Right atrium auricular region (tissue), 2 donors: Measurements from ENCODE around the gene C9. TPM values are rescaled to one million over a fixed set of nuclear protein-coding genes. Genes with fewer than 3 reads are reported as not detected.
A peak's percentile ranks its signal among the peaks of the same experiment; 100 is the strongest.

Experiments used
- DNase-seq: peaks from one replicate; pipeline ENCODE4 v3.0.0-alpha.2; 2019; ENCODE audit warnings: low spot score
- H3K27ac ChIP-seq, 2 donors: fragments of 200-600 bp; sonication (generic); 1 replicate in 1 of 2; 2 replicates in 1 of 2; pipeline ENCODE4 v1.5.1; 2016 to 2019
- H3K27me3 ChIP-seq, 2 donors: fragments of 200-600 bp; sonication (generic); one replicate each; pipeline versions ENCODE4 v1.5.1 to v1.6.0; 2017 to 2019
- H3K36me3 ChIP-seq: fragments of 200-600 bp; sonication (generic); one replicate; pipeline ENCODE4 v1.5.1; 2016
- H3K4me1 ChIP-seq, 2 donors: fragments of 200-600 bp; sonication (generic); one replicate each; pipeline versions ENCODE4 v1.5.1 to v1.6.0; 2017 to 2019
- H3K4me3 ChIP-seq, 2 donors: fragments of 200-600 bp; sonication (generic); 1 replicate in 1 of 2; 2 replicates in 1 of 2; pipeline ENCODE4 v1.5.1; 2017 to 2019; ENCODE audit warnings: mild to moderate bottlenecking in 1 of 2, moderate library complexity in 1 of 2
- H3K9me3 ChIP-seq, 2 donors: fragments of 200-600 bp; sonication (generic); one replicate each; pipeline ENCODE4 v1.5.1; 2019
- total RNA-seq, 2 donors: library from RNA; depleted of rRNA; stranded (reverse); fragments of >200 nt; gene quantifications; one replicate each; pipeline ENCODE4 v1.1.0, GENCODE V29; 2016
- TF ChIP-seq, protein P1 (sequence below), 2 donors: fragments of 200-600 bp; sonication (generic); IDR thresholded peaks; one replicate each; pipeline ENCODE4 v1.5.1; 2019; ENCODE audit warnings: antibody characterized with exemption in 2 of 2

The C9 gene
- total RNA-seq, 2 donors from 2014 or later: not detected

DNA sequence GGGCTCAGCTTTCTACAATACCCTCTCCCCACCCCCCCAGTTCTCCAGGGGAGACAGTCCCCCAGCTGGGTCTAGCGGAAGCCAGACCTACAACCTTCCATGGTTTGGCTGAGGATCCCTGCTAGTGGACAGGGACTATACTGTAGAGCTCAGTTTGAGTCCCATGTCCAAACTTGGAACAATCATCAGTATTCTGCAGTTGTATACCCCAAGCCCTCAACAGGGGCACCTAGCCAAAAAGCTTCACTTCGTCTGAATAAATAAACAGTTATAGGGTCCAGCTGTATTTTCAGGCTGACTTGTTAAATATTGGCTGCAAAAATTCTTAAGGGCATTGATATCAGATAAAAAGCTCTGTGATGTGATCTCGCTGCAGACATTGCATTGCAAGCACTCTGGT lies 15.4 kb upstream of the C9 start:
- Histone ChIP-seq H3K27me3 (no peaks in the 10 kb centered on the region), H3K36me3 (peaks cover 38% of the 10 kb centered on the region), H3K27ac (no peak overlapping the region), H3K9me3 (no peaks in the 10 kb centered on the region), H3K4me3 (no peak overlapping the region), H3K4me1 (no peaks in the 10 kb centered on the region)
- TF ChIP-seq, protein P1, sequence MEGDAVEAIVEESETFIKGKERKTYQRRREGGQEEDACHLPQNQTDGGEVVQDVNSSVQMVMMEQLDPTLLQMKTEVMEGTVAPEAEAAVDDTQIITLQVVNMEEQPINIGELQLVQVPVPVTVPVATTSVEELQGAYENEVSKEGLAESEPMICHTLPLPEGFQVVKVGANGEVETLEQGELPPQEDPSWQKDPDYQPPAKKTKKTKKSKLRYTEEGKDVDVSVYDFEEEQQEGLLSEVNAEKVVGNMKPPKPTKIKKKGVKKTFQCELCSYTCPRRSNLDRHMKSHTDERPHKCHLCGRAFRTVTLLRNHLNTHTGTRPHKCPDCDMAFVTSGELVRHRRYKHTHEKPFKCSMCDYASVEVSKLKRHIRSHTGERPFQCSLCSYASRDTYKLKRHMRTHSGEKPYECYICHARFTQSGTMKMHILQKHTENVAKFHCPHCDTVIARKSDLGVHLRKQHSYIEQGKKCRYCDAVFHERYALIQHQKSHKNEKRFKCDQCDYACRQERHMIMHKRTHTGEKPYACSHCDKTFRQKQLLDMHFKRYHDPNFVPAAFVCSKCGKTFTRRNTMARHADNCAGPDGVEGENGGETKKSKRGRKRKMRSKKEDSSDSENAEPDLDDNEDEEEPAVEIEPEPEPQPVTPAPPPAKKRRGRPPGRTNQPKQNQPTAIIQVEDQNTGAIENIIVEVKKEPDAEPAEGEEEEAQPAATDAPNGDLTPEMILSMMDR (IDR thresholded peaks at IDR 0.05): no peak
- no peak for DNase-seq

DNA sequence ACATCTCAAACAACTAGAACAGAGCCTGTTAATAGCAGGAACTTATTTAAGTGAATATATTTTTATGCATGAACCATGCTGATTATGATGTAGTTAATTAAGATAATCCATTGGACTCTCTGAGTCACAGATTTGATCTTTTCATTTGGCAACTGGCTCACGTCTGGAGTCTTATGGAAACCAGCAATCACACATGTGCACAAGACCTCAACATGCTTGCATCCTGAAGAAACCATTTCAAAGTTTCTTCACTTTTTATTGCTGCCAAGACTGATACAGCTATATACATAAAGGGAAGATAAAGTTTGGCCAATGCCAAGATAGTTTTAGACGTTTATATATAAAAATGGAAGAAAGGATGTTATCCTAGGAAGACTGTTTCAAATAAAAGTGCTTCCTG lies 13.3 kb upstream of the C9 start:
- Histone ChIP-seq H3K4me3 (no peak overlapping the region), H3K36me3 (peaks cover 35% of the 10 kb centered on the region), H3K9me3 (no peaks in the 10 kb centered on the region), H3K27me3 (no peaks in the 10 kb centered on the region), H3K4me1 (no peaks in the 10 kb centered on the region), H3K27ac (no peak overlapping the region)
- DNase-seq: no peak
- TF ChIP-seq, protein P1 (IDR thresholded peaks at IDR 0.05): no peak

DNA sequence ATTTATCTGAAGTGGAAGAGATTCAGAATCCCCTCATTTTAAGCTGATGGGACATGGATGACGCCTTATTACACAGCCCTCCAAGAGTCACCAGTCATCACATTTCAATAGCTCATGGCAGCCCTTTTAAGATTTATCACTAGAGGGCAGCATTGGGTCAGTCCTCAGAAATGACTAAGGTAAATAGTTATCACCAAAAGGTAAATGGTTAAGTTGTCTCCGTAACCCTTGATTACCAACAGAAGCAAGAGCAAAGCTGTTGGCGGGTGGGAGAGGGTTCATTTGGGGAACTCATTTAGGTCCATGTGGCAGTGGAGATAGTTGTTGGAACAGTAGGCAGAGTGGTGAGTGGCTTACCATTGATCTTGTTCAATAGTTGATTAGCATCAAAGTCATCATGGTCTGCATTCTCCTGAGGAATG lies 12.0 kb upstream of the C9 start:
- peaks cover 23% of the 10 kb centered on the region for H3K36me3 ChIP-seq
- H3K9me3 ChIP-seq: no peaks in the 10 kb centered on the region
- TF ChIP-seq, protein P1 (IDR thresholded peaks at IDR 0.05): peak; percentile 61 to 87
- H3K27me3 ChIP-seq: no peaks in the 10 kb centered on the region
- H3K27ac ChIP-seq: no peak overlapping the region
- no peak overlapping the region for H3K4me3 ChIP-seq
- H3K4me1 ChIP-seq: no peaks in the 10 kb centered on the region
- no peak for DNase-seq

DNA sequence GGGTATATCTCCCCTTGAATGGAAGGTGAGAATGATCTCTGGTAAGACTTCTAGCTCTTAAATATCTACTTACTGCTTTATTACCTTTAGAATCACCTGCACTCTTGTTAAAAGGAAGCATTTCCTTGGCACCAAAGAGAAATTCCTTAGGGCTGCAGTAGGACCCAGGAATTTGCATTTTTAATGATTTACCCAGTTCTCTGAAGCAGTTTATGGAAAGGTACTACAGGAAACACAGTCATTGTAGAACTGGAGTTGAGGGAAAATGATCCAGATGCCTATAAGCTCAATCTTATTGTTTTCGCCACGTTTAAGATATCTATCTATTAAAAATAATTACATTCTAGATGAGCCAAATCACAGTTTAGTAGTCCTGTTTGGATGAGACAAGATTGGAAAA lies 9.5 kb upstream of the C9 start:
- no peak overlapping the region for H3K4me3 ChIP-seq
- H3K4me1 ChIP-seq: no peaks in the 10 kb centered on the region
- H3K36me3 ChIP-seq: peaks cover 15% of the 10 kb centered on the region
- DNase-seq: no peak
- no peaks in the 10 kb centered on the region for H3K27me3 ChIP-seq
- H3K9me3 ChIP-seq: no peaks in the 10 kb centered on the region
- no peak overlapping the region for H3K27ac ChIP-seq
- TF ChIP-seq, protein P1 (IDR thresholded peaks at IDR 0.05): no peak

DNA sequence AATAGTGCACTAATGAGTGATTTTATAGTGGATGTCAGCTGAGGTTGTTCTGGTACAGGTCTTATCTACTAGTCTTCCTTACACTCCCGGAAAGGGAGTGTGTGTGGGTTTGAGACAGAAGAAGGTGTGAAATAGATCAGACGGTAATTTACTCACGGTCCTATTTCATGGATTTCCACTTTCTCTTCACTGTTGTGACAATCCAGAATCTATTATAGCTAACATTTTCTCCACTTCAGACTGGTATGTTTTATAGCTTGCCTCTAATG lies 7.0 kb upstream of the C9 start:
- Histone ChIP-seq H3K9me3 (no peaks in the 10 kb centered on the region), H3K36me3 (peaks cover 7% of the 10 kb centered on the region)
- DNase-seq: no peak

More for the DNA sequence above, 7.0 kb upstream of the C9 start:
- no peak overlapping the region for H3K27ac ChIP-seq
- H3K4me1 ChIP-seq: no peaks in the 10 kb centered on the region
- no peaks in the 10 kb centered on the region for H3K27me3 ChIP-seq
- H3K4me3 ChIP-seq: no peak overlapping the region
- TF ChIP-seq, protein P1 (IDR thresholded peaks at IDR 0.05): no peak
